Dendritic cell treated with granulocyte-macrophage colony-stimulating factor and Interleukin-4, amounts not matched to agents 40 ng/mL and 50 ng/mL, for 4 days (primary cell): ENCODE data around the gene TMEM267.
"Not testable (repeated sequence)": the region's sequence is repeated elsewhere in the genome, so short reads cannot be mapped to it uniquely, and the experiment has no call there.

ENCODE experiments used
- H3K27ac Mint-ChIP-seq: one replicate; pipeline ENCODE4 v1.8.0; 2022; ENCODE audit warnings: mild to moderate bottlenecking, mixed read lengths
- H3K27me3 Mint-ChIP-seq: one replicate; pipeline ENCODE4 v1.8.0; 2022; ENCODE audit warnings: mild to moderate bottlenecking, mixed read lengths
- H3K36me3 Mint-ChIP-seq: one replicate; pipeline ENCODE4 v1.8.0; 2022; ENCODE audit warnings: low read depth, mixed read lengths
- H3K4me1 Mint-ChIP-seq: one replicate; pipeline ENCODE4 v1.8.0; 2022; ENCODE audit warnings: low read depth, mixed read lengths
- H3K4me3 Mint-ChIP-seq: one replicate; pipeline ENCODE4 v1.8.0; 2022; ENCODE audit warnings: mild to moderate bottlenecking, moderate library complexity, mixed read lengths
- H3K9me3 Mint-ChIP-seq: one replicate; pipeline ENCODE4 v1.8.0; 2022; ENCODE audit warnings: mixed read lengths
- intact Hi-C: fragments of 100-400 bp; cut with micrococcal nuclease; formaldehyde crosslinking; loops from one replicate; pipeline ENCODE4 v1.15.0; 2022

The TMEM267 gene

GRCh38 chr5:43483298-43484105 lies at the start of gene TMEM267:
Gene TMEM267 (minus strand): TSS chr5:43483865. CDS start chr5:43453969, 29,896 bp downstream.
- no peaks in the 10 kb centered on the region for H3K9me3 Mint-ChIP-seq
- H3K4me1 Mint-ChIP-seq: peaks cover 23% of the 10 kb centered on the region
- peak within 1 kb of the TSS; percentile 99 for H3K27ac Mint-ChIP-seq
- H3K36me3 Mint-ChIP-seq: peaks cover 13% of the 10 kb centered on the region
- intact Hi-C loops: loop anchor here (1.0 to 5.0 kb wide), 7 partner anchors 31 to 491 kb away; partner anchors contain the start of genes C5orf34, HMGCS1, NNT and PAIP1
- H3K4me3 Mint-ChIP-seq: peak within 1 kb of the TSS; percentile 96
- no peaks in the 10 kb centered on the region for H3K27me3 Mint-ChIP-seq

GRCh38 chr5:43530648-43531047 lies 47.0 kb upstream of the TMEM267 start:
- Mint-ChIP-seq H3K9me3 (no peaks in the 10 kb centered on the region), H3K4me3 (no peak overlapping the region), H3K4me1 (no peaks in the 10 kb centered on the region), H3K27ac (no peak overlapping the region), H3K36me3 (peaks cover 84% of the 10 kb centered on the region), H3K27me3 (no peaks in the 10 kb centered on the region)
- intact Hi-C loops: no loop called here

GRCh38 chr5:43523662-43524072 lies 40.0 kb upstream of the TMEM267 start:
- Mint-ChIP-seq H3K36me3 (peaks cover 54% of the 10 kb centered on the region), H3K9me3 (no peaks in the 10 kb centered on the region), H3K4me3 (no peak overlapping the region), H3K4me1 (no peaks in the 10 kb centered on the region), H3K27ac (no peak overlapping the region), H3K27me3 (no peaks in the 10 kb centered on the region)
- intact Hi-C loops: no loop called here

- Mint-ChIP-seq H3K36me3 (peaks cover 32% of the 10 kb centered on the region), H3K27ac (no peak overlapping the region), H3K27me3 (no peaks in the 10 kb centered on the region), H3K4me1 (peaks cover 1% of the 10 kb centered on the region), H3K9me3 (no peaks in the 10 kb centered on the region), H3K4me3 (no peak overlapping the region)
- intact Hi-C loops: no loop called here
Measured at GRCh38 chr5:43520615-43521014, 37.0 kb upstream of the TMEM267 start.

- H3K27ac Mint-ChIP-seq: peak overlapping the region; percentile 88
- no peaks in the 10 kb centered on the region for H3K36me3 Mint-ChIP-seq
- H3K4me3 Mint-ChIP-seq: peak overlapping the region; percentile 79
- no peaks in the 10 kb centered on the region for H3K27me3 Mint-ChIP-seq
- peaks cover 24% of the 10 kb centered on the region for H3K4me1 Mint-ChIP-seq
- H3K9me3 Mint-ChIP-seq: no peaks in the 10 kb centered on the region
- intact Hi-C loops: loop anchor here (1.0 to 2.0 kb wide), 4 partner anchors 31 to 202 kb away; partner anchors contain the start of genes HMGCS1, NNT and PAIP1
Measured at GRCh38 chr5:43515678-43516048, 32.0 kb upstream of the TMEM267 start.

- intact Hi-C loops: loop anchor here (1.0 to 2.0 kb wide), 4 partner anchors 30 to 202 kb away; partner anchors contain the start of genes HMGCS1, NNT and PAIP1
- H3K4me1 Mint-ChIP-seq: peaks cover 24% of the 10 kb centered on the region
- no peaks in the 10 kb centered on the region for H3K27me3 Mint-ChIP-seq
- H3K27ac Mint-ChIP-seq: peak within 1 kb of the TSS; percentile 88
- H3K4me3 Mint-ChIP-seq: peak within 1 kb of the TSS; percentile 79
- H3K9me3 Mint-ChIP-seq: no peaks in the 10 kb centered on the region
- no peaks in the 10 kb centered on the region for H3K36me3 Mint-ChIP-seq
Measured at GRCh38 chr5:43514816-43515677, 31.4 kb upstream of the TMEM267 start, which contains the start of gene C5orf34. Gene C5orf34 (minus strand): TSS chr5:43515148. CDS start chr5:43509339, 5,809 bp downstream.

- H3K27me3 Mint-ChIP-seq: no peaks in the 10 kb centered on the region
- no peaks in the 10 kb centered on the region for H3K9me3 Mint-ChIP-seq
- peak overlapping the region; percentile 88 for H3K27ac Mint-ChIP-seq
- H3K4me1 Mint-ChIP-seq: peaks cover 24% of the 10 kb centered on the region
- no peaks in the 10 kb centered on the region for H3K36me3 Mint-ChIP-seq
- H3K4me3 Mint-ChIP-seq: peak overlapping the region; percentile 79
- intact Hi-C loops: loop anchor here (2.0 kb wide), 3 partner anchors 30 to 88 kb away; partner anchors contain the start of genes NNT and PAIP1
Measured at GRCh38 chr5:43514471-43514815, 30.8 kb upstream of the TMEM267 start.

- Mint-ChIP-seq H3K27me3 (no peaks in the 10 kb centered on the region), H3K4me1 (peaks cover 24% of the 10 kb centered on the region), H3K27ac (peak overlapping the region; percentile 88), H3K4me3 (peak overlapping the region; percentile 79), H3K9me3 (no peaks in the 10 kb centered on the region), H3K36me3 (no peaks in the 10 kb centered on the region)
- intact Hi-C loops: loop anchor here (2.0 kb wide), 3 partner anchors 29 to 89 kb away; partner anchors contain the start of genes NNT and PAIP1
Measured at GRCh38 chr5:43514025-43514424, 30.4 kb upstream of the TMEM267 start.

GRCh38 chr5:43511062-43511461 lies 27.4 kb upstream of the TMEM267 start:
- intact Hi-C loops: not testable (repeated sequence)

GRCh38 chr5:43498581-43498980 lies 14.9 kb upstream of the TMEM267 start:
- Mint-ChIP-seq H3K9me3 (no peaks in the 10 kb centered on the region), H3K27me3 (no peaks in the 10 kb centered on the region), H3K4me3 (no peak overlapping the region), H3K27ac (peak overlapping the region; percentile 57), H3K4me1 (peaks cover 14% of the 10 kb centered on the region), H3K36me3 (no peaks in the 10 kb centered on the region)
- intact Hi-C loops: no loop called here

More at GRCh38 chr5:43511062-43511461, 27.4 kb upstream of the TMEM267 start:
- H3K27me3 Mint-ChIP-seq, H3K36me3 Mint-ChIP-seq, H3K27ac Mint-ChIP-seq, H3K9me3 Mint-ChIP-seq, H3K4me3 Mint-ChIP-seq: not testable (repeated sequence)
- peaks cover 24% of the 10 kb centered on the region for H3K4me1 Mint-ChIP-seq

GRCh38 chr5:43497311-43498104 lies 13.8 kb upstream of the TMEM267 start:
- Mint-ChIP-seq H3K36me3 (no peaks in the 10 kb centered on the region), H3K27me3 (no peaks in the 10 kb centered on the region), H3K4me3 (no peak overlapping the region), H3K9me3 (no peaks in the 10 kb centered on the region), H3K4me1 (peaks cover 14% of the 10 kb centered on the region), H3K27ac (no peak overlapping the region)
- intact Hi-C loops: no loop called here

- Mint-ChIP-seq H3K27me3 (no peaks in the 10 kb centered on the region), H3K36me3 (no peaks in the 10 kb centered on the region), H3K9me3 (no peaks in the 10 kb centered on the region), H3K4me3 (no peak overlapping the region), H3K4me1 (no peaks in the 10 kb centered on the region), H3K27ac (no peak overlapping the region)
- intact Hi-C loops: no loop called here
Measured at GRCh38 chr5:43491326-43491725, 7.7 kb upstream of the TMEM267 start.

- intact Hi-C loops: no loop called here
- H3K27ac Mint-ChIP-seq: no peak overlapping the region
- H3K27me3 Mint-ChIP-seq: no peaks in the 10 kb centered on the region
- no peak overlapping the region for H3K4me3 Mint-ChIP-seq
- H3K36me3 Mint-ChIP-seq: peaks cover 13% of the 10 kb centered on the region
- peaks cover 23% of the 10 kb centered on the region for H3K4me1 Mint-ChIP-seq
- no peaks in the 10 kb centered on the region for H3K9me3 Mint-ChIP-seq
Measured at GRCh38 chr5:43486353-43486752, 2.7 kb upstream of the TMEM267 start.
